Fibroblast of villous mesenchyme (primary cell): ENCODE results near the gene ERCC8. TPM values are rescaled to one million over a fixed set of nuclear protein-coding genes. Genes with fewer than 3 reads are reported as not detected.
A peak's percentile ranks its signal among the peaks of the same experiment; 100 is the strongest.

Source experiments
- DNase-seq: peaks from one replicate; pipeline ENCODE4 v3.0.0-alpha.2; 2010; ENCODE audit warnings: low read depth
- H3K4me3 ChIP-seq: 2 replicates; pipeline ENCODE4 v1.5.1; 2011; ENCODE audit warnings: low read depth, mild to moderate bottlenecking, low read length
- CTCF ChIP-seq: IDR thresholded peaks from 2 replicates; pipeline ENCODE4 v1.5.1; 2012; ENCODE audit warnings: low read depth, mild to moderate bottlenecking, low read length; ENCODE audit not compliant: insufficient read depth
- total RNA-seq: library from RNA; depleted of rRNA; stranded (reverse); fragments of >200 nt; gene quantifications from 2 replicates; pipeline ENCODE4 v1.2.3, GENCODE V29; 2012

The ERCC8 gene
- total RNA-seq, 1 donor, result 19.9 TPM

DNA sequence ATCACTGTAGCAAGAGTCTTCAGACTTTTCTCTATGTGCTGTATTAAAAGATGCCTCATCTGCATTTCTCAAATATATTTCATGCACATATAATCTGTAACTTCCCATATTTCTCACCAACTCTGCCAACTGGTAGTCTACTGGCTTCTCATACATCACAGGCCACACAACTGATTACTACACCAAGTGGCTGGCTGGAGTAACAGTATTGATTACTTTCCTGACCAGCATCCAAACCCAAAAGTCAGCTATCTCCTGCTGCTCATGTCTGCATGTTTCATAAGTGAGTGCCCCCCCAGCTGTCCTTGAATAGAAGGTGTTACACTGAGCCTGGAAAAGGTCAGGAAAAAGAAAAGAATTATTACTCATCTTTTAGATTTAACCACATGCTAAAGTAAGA is 17.4 kb downstream of the ERCC8 start:
- H3K4me3 ChIP-seq, result no peak overlapping the region
- TF ChIP-seq CTCF, result no peak
- no peak for DNase-seq

- no peak for TF ChIP-seq CTCF
- DNase-seq, result no peak
- H3K4me3 ChIP-seq, result no peak overlapping the region
Observed at GRCh38 chr5:60918466-60918865, 26.4 kb downstream of the ERCC8 start.

DNA sequence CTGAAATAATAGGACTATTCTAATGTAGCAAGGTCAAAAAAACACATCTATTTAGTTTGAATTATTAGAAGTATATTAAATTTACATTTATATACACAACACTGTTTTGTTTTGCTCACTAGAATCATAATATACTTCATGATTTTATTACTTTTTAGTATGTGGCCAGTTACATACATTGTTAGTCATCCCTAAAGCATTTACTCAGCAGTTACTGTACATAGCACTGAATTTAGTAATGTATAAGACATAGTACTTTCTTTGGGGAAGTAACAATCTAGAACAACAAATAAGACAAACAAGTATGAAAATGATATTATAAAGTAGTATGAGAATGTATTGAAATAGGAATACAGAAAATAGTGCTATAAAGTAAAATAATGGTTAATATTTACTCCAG is 28.2 kb downstream of the ERCC8 start:
- TF ChIP-seq CTCF, result no peak
- peak; percentile 16 for DNase-seq
- no peak overlapping the region for H3K4me3 ChIP-seq

DNA sequence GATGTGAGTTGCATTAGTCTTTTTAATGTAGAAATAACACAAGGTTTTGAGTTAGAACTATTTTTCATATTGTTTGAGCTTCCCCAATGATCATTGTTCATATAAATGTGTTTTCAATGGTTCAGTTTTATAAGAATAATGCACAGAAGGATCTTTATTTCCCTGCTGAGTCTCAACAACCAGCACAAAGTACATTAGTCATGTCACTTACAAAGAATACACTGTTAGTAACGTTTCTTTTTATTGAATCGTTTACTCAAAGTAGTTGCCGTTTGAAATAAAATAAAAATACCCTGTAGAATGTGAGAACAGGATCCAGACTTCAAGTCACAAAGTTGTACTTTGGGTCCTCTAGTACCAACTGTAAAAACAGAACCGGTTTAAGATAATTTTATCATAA is 41.5 kb downstream of the ERCC8 start:
- DNase-seq, result no peak
- no peak for TF ChIP-seq CTCF
- no peak overlapping the region for H3K4me3 ChIP-seq

GRCh38 chr5:60896991-60897390 is 47.9 kb downstream of the ERCC8 start:
- TF ChIP-seq CTCF, result no peak
- H3K4me3 ChIP-seq, result no peak overlapping the region
- DNase-seq, result no peak

GRCh38 chr5:60893521-60893920 is 51.3 kb downstream of the ERCC8 start:
- no peak overlapping the region for H3K4me3 ChIP-seq
- TF ChIP-seq CTCF, result no peak
- DNase-seq, result no peak

- no peak for DNase-seq
- TF ChIP-seq CTCF, result no peak
- H3K4me3 ChIP-seq, result no peak overlapping the region
Observed at GRCh38 chr5:60891667-60892066, 53.2 kb downstream of the ERCC8 start.
